ENCODE results near the gene SLC2A8.

DNA sequence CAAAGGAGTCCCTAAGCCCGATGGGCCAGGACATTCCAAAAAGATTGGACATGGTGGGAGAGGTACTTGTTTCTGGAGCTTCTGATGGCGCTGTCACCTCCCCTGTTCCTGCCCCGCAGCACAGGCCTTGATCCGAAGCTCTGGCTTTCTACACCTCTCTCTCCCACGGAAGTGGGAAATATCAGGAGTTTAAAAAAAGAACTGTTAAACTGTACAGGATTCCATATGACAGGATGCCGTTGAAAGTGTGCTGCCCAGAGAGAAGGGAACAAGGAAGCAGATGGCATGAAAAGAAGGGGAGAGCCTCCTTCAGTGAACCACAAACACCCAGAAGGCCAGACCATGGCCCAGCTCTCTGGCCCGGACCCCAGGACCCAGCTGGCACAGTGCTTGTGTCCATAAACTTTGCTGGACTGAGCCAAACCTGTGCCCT is 26.8 kb upstream of the SLC2A8 start:
- TF ChIP-seq CTCF (IDR thresholded peaks at IDR 0.05), result no peak
- no peak for TF ChIP-seq EZH2 (IDR thresholded peaks at IDR 0.05; ENCODE audit: borderline replicate concordance, insufficient read depth, low read depth, low read length, poor library complexity, severe bottlenecking)
